Measurements from ENCODE around the gene ZNF419.

ZNF419 gene

DNA sequence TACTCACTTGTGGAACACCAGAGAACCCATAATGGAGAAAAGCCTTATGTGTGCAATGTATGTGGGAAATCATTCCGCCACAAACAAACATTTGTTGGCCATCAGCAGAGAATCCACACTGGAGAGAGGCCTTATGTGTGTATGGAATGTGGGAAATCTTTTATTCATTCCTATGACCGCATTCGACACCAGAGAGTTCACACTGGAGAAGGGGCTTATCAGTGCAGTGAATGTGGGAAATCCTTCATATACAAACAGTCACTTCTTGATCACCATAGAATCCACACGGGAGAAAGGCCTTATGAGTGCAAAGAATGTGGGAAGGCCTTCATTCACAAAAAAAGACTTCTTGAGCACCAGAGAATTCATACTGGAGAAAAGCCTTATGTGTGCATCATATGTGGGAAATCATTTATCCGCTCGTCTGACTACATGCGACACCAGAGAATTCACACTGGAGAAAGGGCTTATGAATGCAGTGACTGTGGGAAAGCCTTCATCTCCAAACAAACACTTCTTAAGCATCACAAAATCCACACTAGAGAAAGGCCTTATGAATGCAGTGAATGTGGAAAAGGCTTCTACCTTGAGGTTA lies 50.5 kb downstream of the ZNF419 start:
- DNase-seq (ENCODE audit: low read depth), result no peak

Data from fibroblast of gingiva (primary cell).